ENCODE results near the gene RNF208. TPM values are rescaled to one million over a fixed set of nuclear protein-coding genes. Genes with fewer than 3 reads are reported as not detected.

Gene RNF208
- total and polyA plus RNA-seq, 10 of the 15 experiments (the other 5 are each of a cell fraction or from before 2014, with no cell fraction given): 0.06 to 10.7 (median 0.77) TPM

GRCh38 chr9:137223078-137223970 is 1.3 kb upstream of the RNF208 start:
- peak; percentile 93 for DNase-seq (ENCODE audit: low read depth, low spot score)
- no peaks in the 10 kb centered on the region for H3K27me3 ChIP-seq (replicated peaks in 1 of 2; ENCODE audit: control insufficient read depth in 2 of 2, insufficient read depth in 2 of 2, low read length in 1 of 2)
- no peaks in the 10 kb centered on the region for H3K9me3 ChIP-seq (replicated peaks; ENCODE audit: control insufficient read depth, insufficient read depth, low read length)
- ATAC-seq: peak; percentile 87
- BruUV-seq (replicated peaks): no TSS peak
- ChIA-PET RAD21 (ENCODE audit: unreplicated experiment) (interaction anchor here (0.5 to 3.5 kb wide), 21 partner anchors 11 to 352 kb away, joined by 3 to 34 read pairs (median 6); partner anchors contain the start of genes ANAPC2, NDOR1, NPDC1 and SSNA1), POLR2A (interaction anchor here (0.6 to 5.5 kb wide), 28 partner anchors 11 to 447 kb away, joined by 3 to 68 read pairs (median 6); partner anchors contain the start of genes ANAPC2, EXD3, LCN12 and LRRC26), CTCF (interaction anchor here (0.7 to 6.4 kb wide), 17 partner anchors 12 to 437 kb away, joined by 3 to 52 read pairs (median 6); partner anchors contain the start of genes ANAPC2, MAN1B1, NDOR1 and SAPCD2), SMC1A (ENCODE audit: uncharacterized antibody, unreplicated experiment) (interaction anchor here (0.8 to 3.3 kb wide), 10 partner anchors 13 to 108 kb away, joined by 3 to 18 read pairs (median 4); partner anchors contain the start of genes TPRN and TUBB4B)
- H3K4me2 ChIP-seq (ENCODE audit: control insufficient read depth, insufficient read depth): peak overlapping the region; percentile 98
- H4K20me1 ChIP-seq (ENCODE audit: control insufficient read depth, insufficient read depth): no peaks in the 10 kb centered on the region
- 1% methylated on average over 56 of the region's 63 CpGs for WGBS (ENCODE audit: insufficient coverage, insufficient replicate concordance, low lambda C conversion rate, missing lambda C conversion rate)
- peak; percentile 99 for FAIRE-seq
- H3K4me3 ChIP-seq: peak overlapping the region; percentile 93
- peak overlapping the region; percentile 85 for H2AFZ ChIP-seq (ENCODE audit: control insufficient read depth, low read depth, low read length)
- H3K36me3 ChIP-seq (ENCODE audit: control insufficient read depth in 2 of 2, insufficient read depth in 2 of 2, low read length in 1 of 2): peaks cover 0 to 2% of the 10 kb centered on the region in 2 experiments; a peak in 1 of 4 replicates
- peak overlapping the region; percentile 79 for H3K9ac ChIP-seq (ENCODE audit: control insufficient read depth, insufficient read depth, low read length)
- H3K4me1 ChIP-seq (ENCODE audit: control insufficient read depth, insufficient read depth, low read length): peaks cover 16% of the 10 kb centered on the region
- H3K79me2 ChIP-seq (ENCODE audit: control insufficient read depth, insufficient read depth, low read length): no peaks in the 10 kb centered on the region
- intact Hi-C loops (cut with micrococcal nuclease; ENCODE audit: unreplicated experiment): loop anchor here (2.0 to 10.0 kb wide), 3 partner anchors 23 to 179 kb away; partner anchors contain the start of genes ANAPC2, NPDC1, SSNA1 and TPRN
- H3K27ac ChIP-seq (ENCODE audit: control insufficient read depth, insufficient read depth): peak overlapping the region; percentile 73
- in situ Hi-C loops (cut with MboI): no loop called here
- TF ChIP-seq, protein P1, sequence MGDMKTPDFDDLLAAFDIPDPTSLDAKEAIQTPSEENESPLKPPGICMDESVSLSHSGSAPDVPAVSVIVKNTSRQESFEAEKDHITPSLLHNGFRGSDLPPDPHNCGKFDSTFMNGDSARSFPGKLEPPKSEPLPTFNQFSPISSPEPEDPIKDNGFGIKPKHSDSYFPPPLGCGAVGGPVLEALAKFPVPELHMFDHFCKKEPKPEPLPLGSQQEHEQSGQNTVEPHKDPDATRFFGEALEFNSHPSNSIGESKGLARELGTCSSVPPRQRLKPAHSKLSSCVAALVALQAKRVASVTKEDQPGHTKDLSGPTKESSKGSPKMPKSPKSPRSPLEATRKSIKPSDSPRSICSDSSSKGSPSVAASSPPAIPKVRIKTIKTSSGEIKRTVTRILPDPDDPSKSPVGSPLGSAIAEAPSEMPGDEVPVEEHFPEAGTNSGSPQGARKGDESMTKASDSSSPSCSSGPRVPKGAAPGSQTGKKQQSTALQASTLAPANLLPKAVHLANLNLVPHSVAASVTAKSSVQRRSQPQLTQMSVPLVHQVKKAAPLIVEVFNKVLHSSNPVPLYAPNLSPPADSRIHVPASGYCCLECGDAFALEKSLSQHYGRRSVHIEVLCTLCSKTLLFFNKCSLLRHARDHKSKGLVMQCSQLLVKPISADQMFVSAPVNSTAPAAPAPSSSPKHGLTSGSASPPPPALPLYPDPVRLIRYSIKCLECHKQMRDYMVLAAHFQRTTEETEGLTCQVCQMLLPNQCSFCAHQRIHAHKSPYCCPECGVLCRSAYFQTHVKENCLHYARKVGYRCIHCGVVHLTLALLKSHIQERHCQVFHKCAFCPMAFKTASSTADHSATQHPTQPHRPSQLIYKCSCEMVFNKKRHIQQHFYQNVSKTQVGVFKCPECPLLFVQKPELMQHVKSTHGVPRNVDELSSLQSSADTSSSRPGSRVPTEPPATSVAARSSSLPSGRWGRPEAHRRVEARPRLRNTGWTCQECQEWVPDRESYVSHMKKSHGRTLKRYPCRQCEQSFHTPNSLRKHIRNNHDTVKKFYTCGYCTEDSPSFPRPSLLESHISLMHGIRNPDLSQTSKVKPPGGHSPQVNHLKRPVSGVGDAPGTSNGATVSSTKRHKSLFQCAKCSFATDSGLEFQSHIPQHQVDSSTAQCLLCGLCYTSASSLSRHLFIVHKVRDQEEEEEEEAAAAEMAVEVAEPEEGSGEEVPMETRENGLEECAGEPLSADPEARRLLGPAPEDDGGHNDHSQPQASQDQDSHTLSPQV (IDR thresholded peaks at IDR 0.05): no peak
- TF ChIP-seq, protein P2, sequence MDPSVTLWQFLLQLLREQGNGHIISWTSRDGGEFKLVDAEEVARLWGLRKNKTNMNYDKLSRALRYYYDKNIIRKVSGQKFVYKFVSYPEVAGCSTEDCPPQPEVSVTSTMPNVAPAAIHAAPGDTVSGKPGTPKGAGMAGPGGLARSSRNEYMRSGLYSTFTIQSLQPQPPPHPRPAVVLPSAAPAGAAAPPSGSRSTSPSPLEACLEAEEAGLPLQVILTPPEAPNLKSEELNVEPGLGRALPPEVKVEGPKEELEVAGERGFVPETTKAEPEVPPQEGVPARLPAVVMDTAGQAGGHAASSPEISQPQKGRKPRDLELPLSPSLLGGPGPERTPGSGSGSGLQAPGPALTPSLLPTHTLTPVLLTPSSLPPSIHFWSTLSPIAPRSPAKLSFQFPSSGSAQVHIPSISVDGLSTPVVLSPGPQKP (IDR thresholded peaks at IDR 0.05; ENCODE audit: low read depth, low read length): peak; percentile 73
- TF ChIP-seq POLR2AphosphoS5 (IDR thresholded peaks at IDR 0.05; ENCODE audit: low read length): peak; percentile 80
- no peak for TF ChIP-seq SMAD5 (IDR thresholded peaks at IDR 0.05; ENCODE audit: low read depth)
- peak; percentile 68 for TF ChIP-seq RELA (IDR thresholded peaks at IDR 0.05; ENCODE audit: borderline replicate concordance, partially characterized antibody)
- peak; percentile 49; the same call in 1 of the 2 replicates for TF ChIP-seq SREBF2 (IDR thresholded peaks at IDR 0.05; ENCODE audit: low read length)
- TF ChIP-seq EED (IDR thresholded peaks at IDR 0.05; ENCODE audit: low read depth): no peak
- TF ChIP-seq CHD2 (IDR thresholded peaks at IDR 0.05; ENCODE audit: borderline replicate concordance, low read depth, low read length): peak; percentile 53; the same call in 1 of the 2 replicates
- TF ChIP-seq KLF5 (IDR thresholded peaks at IDR 0.05; ENCODE audit: partially characterized antibody): peak; percentile 28
- TF ChIP-seq BRCA1 (IDR thresholded peaks at IDR 0.05; ENCODE audit: low read depth, low read length): no peak
- TF ChIP-seq ZBED1 (IDR thresholded peaks at IDR 0.05; ENCODE audit: borderline replicate concordance): no peak
- no peak for TF ChIP-seq KAT2A (conservative IDR thresholded peaks at IDR 0.05; ENCODE audit: control insufficient read depth, low read depth, low read length)
- TF ChIP-seq TBL1XR1 (IDR thresholded peaks at IDR 0.05; ENCODE audit: low read depth, low read length): 0 out of 2 replicates have a peak, but pooled peaks have one; percentile 17
- TF ChIP-seq, protein P3, sequence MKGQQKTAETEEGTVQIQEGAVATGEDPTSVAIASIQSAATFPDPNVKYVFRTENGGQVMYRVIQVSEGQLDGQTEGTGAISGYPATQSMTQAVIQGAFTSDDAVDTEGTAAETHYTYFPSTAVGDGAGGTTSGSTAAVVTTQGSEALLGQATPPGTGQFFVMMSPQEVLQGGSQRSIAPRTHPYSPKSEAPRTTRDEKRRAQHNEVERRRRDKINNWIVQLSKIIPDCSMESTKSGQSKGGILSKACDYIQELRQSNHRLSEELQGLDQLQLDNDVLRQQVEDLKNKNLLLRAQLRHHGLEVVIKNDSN (IDR thresholded peaks at IDR 0.05; ENCODE audit: borderline replicate concordance, extremely low read length, insufficient read depth, low read depth, low read length): no peak
- no peak for TF ChIP-seq MYC (IDR thresholded peaks at IDR 0.05; ENCODE audit: insufficient read depth, insufficient read length, insufficient replicate concordance, low read length, severe bottlenecking)
- peak; percentile 90 for TF ChIP-seq SP1 (IDR thresholded peaks at IDR 0.05; ENCODE audit: low read depth, low read length)
